Natural killer cell (primary cell): ENCODE data around the gene TRIM38. TPM values are rescaled to one million over a fixed set of nuclear protein-coding genes. Genes with fewer than 3 reads are reported as not detected.

Source experiments
- ATAC-seq, 3 donors: fragments of 150-1000 bp in 2 of 3; fragments of 200-7000 bp in 1 of 3; cut with Tn5 transposase; 1 replicate in 1 of 3; 2 replicates in 2 of 3; pipeline ENCODE4 v1.10.0; 2021; ENCODE audit warnings: mild to moderate bottlenecking in 2 of 3, moderate library complexity in 2 of 3
- DNase-seq, 2 donors: peaks; one replicate each; pipeline versions ENCODE4 v3.0.0 to v3.0.0-alpha.2; 2013 to 2021; ENCODE audit warnings: mixed read lengths in 1 of 2
- H3K27ac ChIP-seq: one replicate; pipeline ENCODE4 v1.5.1; 2013; ENCODE audit warnings: mild to moderate bottlenecking, low read length
- H3K27me3 ChIP-seq: one replicate; pipeline ENCODE4 v1.6.1; 2013; ENCODE audit warnings: low read length; ENCODE audit not compliant: control insufficient read depth, insufficient read depth
- H3K36me3 ChIP-seq: one replicate; pipeline ENCODE4 v1.6.1; 2013; ENCODE audit warnings: low read length; ENCODE audit not compliant: control insufficient read depth, insufficient read depth
- H3K4me1 ChIP-seq: one replicate; pipeline ENCODE4 v1.6.1; 2013; ENCODE audit warnings: low read length; ENCODE audit not compliant: control insufficient read depth, insufficient read depth
- H3K4me3 ChIP-seq: one replicate; pipeline ENCODE4 v1.5.1; 2013; ENCODE audit warnings: low read length
- H3K9me3 ChIP-seq: one replicate; pipeline ENCODE4 v1.6.1; 2013; ENCODE audit warnings: low read length; ENCODE audit not compliant: control insufficient read depth, insufficient read depth
- H3K27ac Mint-ChIP-seq, 2 donors: one replicate each; pipeline ENCODE4 v1.8.0; 2022; ENCODE audit warnings: mild to moderate bottlenecking in 2 of 2, mixed read lengths in 2 of 2, moderate library complexity in 1 of 2
- H3K27me3 Mint-ChIP-seq, 2 donors: one replicate each; pipeline ENCODE4 v1.8.0; 2022; ENCODE audit warnings: low read depth in 2 of 2, mixed read lengths in 2 of 2
- H3K36me3 Mint-ChIP-seq: one replicate; pipeline ENCODE4 v1.8.0; 2022; ENCODE audit warnings: mixed read lengths
- H3K4me1 Mint-ChIP-seq, 2 donors: one replicate each; pipeline ENCODE4 v1.8.0; 2022; ENCODE audit warnings: mixed read lengths in 2 of 2
- H3K4me3 Mint-ChIP-seq: one replicate; pipeline ENCODE4 v1.8.0; 2022; ENCODE audit warnings: mild to moderate bottlenecking, moderate library complexity, mixed read lengths
- H3K9me3 Mint-ChIP-seq, 2 donors: one replicate each; pipeline ENCODE4 v1.8.0; 2022; ENCODE audit warnings: mixed read lengths in 2 of 2
- CTCF ChIP-seq: fragments of 200-600 bp; IDR thresholded peaks from one replicate; pipeline ENCODE4 v1.8.0; 2022; ENCODE audit warnings: antibody characterized with exemption
- WGBS: methylation state at CpG from one replicate; pipeline ENCODE4 v1.1.7; 2013; ENCODE audit warnings: missing lambda C conversion rate; ENCODE audit not compliant: insufficient coverage; 5-methylcytosine and 5-hydroxymethylcytosine counted together
- intact Hi-C: fragments of 100-400 bp; cut with micrococcal nuclease; formaldehyde crosslinking; loops from one replicate; pipeline ENCODE4 v1.14.2; 2022
- total RNA-seq, 4 donors: library from RNA; stranded (reverse); fragments of 120-200 nt in 1 of 4; gene quantifications; one replicate each; pipeline versions ENCODE4 v1.2.3 to v1.2.4, GENCODE V29; 2013 to 2022

The TRIM38 gene
- total RNA-seq, 3 donors from 2014 or later (not counting 1 experiment from before 2014, with no cell fraction given), result 25.5 to 30.5 (median 27.1) TPM

- H3K27ac Mint-ChIP-seq, result no peak overlapping the region
- Histone ChIP-seq H3K9me3 (no peaks in the 10 kb centered on the region), H3K27me3 (no peaks in the 10 kb centered on the region), H3K36me3 (no peaks in the 10 kb centered on the region), H3K4me3 (no peak overlapping the region), H3K4me1 (no peaks in the 10 kb centered on the region), H3K27ac (no peak overlapping the region)
- intact Hi-C loops, result no loop called here
- DNase-seq (no peak), ATAC-seq (peak in 1 of 3 donors; percentile 30)
- H3K4me1 Mint-ChIP-seq, result no peaks in the 10 kb centered on the region
- no peaks in the 10 kb centered on the region for H3K36me3 Mint-ChIP-seq
- H3K9me3 Mint-ChIP-seq, result no peaks in the 10 kb centered on the region
- H3K4me3 Mint-ChIP-seq, result no peak overlapping the region
- peaks cover 6 to 34% of the 10 kb centered on the region in 2 donors for H3K27me3 Mint-ChIP-seq
- 96% methylated on average over 7 of the region's 7 CpGs for WGBS
- TF ChIP-seq CTCF, result no peak
Measured at GRCh38 chr6:25916789-25917490, 45.7 kb upstream of the TRIM38 start.

- H3K27ac ChIP-seq, result no peak overlapping the region
Measured at GRCh38 chr6:25918083-25918683, 44.4 kb upstream of the TRIM38 start.

DNA sequence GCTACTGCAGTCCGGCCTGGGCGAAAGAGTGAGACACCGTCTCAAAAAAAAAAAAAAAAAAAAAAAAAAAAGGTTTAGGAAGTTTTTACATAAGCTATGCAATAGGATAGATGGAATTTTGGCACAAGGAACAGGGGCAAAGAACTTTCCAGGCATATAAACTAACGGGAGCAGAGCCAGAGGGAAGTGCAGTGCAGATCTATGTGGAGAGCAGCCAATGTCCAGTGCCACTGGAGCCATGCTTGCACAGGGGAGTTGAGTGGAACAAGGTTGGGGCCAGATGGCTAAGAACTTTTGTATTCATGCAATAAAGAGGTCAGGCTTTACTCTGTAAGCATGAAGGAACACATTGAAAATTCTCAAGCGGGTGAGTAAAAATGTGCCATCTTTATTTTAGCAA, 42.9 kb upstream of the TRIM38 start:
- DNase-seq, result no peak
- Mint-ChIP-seq H3K27ac (no peak overlapping the region), H3K4me1 (no peaks in the 10 kb centered on the region), H3K36me3 (no peaks in the 10 kb centered on the region), H3K27me3 (peaks cover 2 to 33% of the 10 kb centered on the region in 2 donors), H3K9me3 (no peaks in the 10 kb centered on the region), H3K4me3 (no peak overlapping the region)
- no peak for ATAC-seq
- Histone ChIP-seq H3K4me1 (no peaks in the 10 kb centered on the region), H3K4me3 (no peak overlapping the region), H3K27me3 (peaks cover 2% of the 10 kb centered on the region), H3K36me3 (no peaks in the 10 kb centered on the region), H3K9me3 (no peaks in the 10 kb centered on the region), H3K27ac (no peak overlapping the region)
- intact Hi-C loops, result no loop called here
- TF ChIP-seq CTCF, result no peak
- WGBS, result 89% methylated on average over 5 of the region's 5 CpGs

More at GRCh38 chr6:25918083-25918683, 44.4 kb upstream of the TRIM38 start:
- no peaks in the 10 kb centered on the region for H3K27me3 ChIP-seq
- H3K4me3 ChIP-seq, result no peak overlapping the region
- H3K4me1 ChIP-seq, result no peaks in the 10 kb centered on the region
- no peaks in the 10 kb centered on the region for H3K36me3 ChIP-seq
- intact Hi-C loops, result no loop called here
- Mint-ChIP-seq H3K4me3 (no peak overlapping the region), H3K27me3 (peaks cover 6 to 34% of the 10 kb centered on the region in 2 donors), H3K36me3 (no peaks in the 10 kb centered on the region), H3K4me1 (no peaks in the 10 kb centered on the region), H3K27ac (no peak overlapping the region), H3K9me3 (no peaks in the 10 kb centered on the region)
- H3K9me3 ChIP-seq, result no peaks in the 10 kb centered on the region
- ATAC-seq, result no peak
- 52% methylated on average over 3 of the region's 5 CpGs for WGBS
- DNase-seq, result no peak
- no peak for TF ChIP-seq CTCF
